GM19043 (cell line): ENCODE data around the gene STAT5A.
"Not testable (repeated sequence)": the region's sequence is repeated elsewhere in the genome, so short reads cannot be mapped to it uniquely, and the experiment has no call there.

Experiments
- ATAC-seq: cut with Tn5 transposase; IDR thresholded peaks from one replicate; pipeline ENCODE4 v1.9.1; 2021; ENCODE audit warnings: low read depth; ENCODE audit not compliant: unreplicated experiment

Gene STAT5A

GRCh38 chr17:42359133-42359532 is 70.8 kb downstream of the STAT5A start:
- ATAC-seq, result no peak

GRCh38 chr17:42360388-42360787 is 72.1 kb downstream of the STAT5A start:
- ATAC-seq, result not testable (repeated sequence)
